ENCODE results near the gene SCN3A. TPM values are rescaled to one million over a fixed set of nuclear protein-coding genes. Genes with fewer than 3 reads are reported as not detected.

Gene SCN3A
- total and polyA plus RNA-seq, 2 donors (not counting 3 experiments of a cell fraction or from before 2014, with no cell fraction given) = not detected

- Histone ChIP-seq H3K9ac (replicated peaks; ENCODE audit: extremely low read depth, insufficient read depth, low read length) (no peak overlapping the region), H3K36me3 (ENCODE audit: control insufficient read depth in 2 of 2, extremely low read depth in 1 of 2, insufficient read depth in 2 of 2, low read length in 2 of 2) (no peaks in the 10 kb centered on the region), H3K9me3 (replicated peaks; ENCODE audit: control insufficient read depth, insufficient read depth, low read length) (no peaks in the 10 kb centered on the region), H3K79me2 (ENCODE audit: control insufficient read depth, insufficient read depth, low read length) (no peaks in the 10 kb centered on the region), H3K4me3 (replicated peaks in 1 of 3; ENCODE audit: insufficient read depth in 1 of 3, low read depth in 1 of 3, low read length in 3 of 3) (no peak overlapping the region), H3K27ac (ENCODE audit: insufficient read depth, low read depth, low read length) (no peak overlapping the region), H3K27me3 (ENCODE audit: control insufficient read depth in 2 of 2, insufficient read depth in 2 of 2, low read length in 2 of 2) (no peaks in the 10 kb centered on the region), H3K4me2 (ENCODE audit: insufficient read depth, low read length) (no peak overlapping the region), H3K9me1 (replicated peaks; ENCODE audit: control insufficient read depth, extremely low read depth, insufficient read depth, low read length) (no peaks in the 10 kb centered on the region), H2AFZ (ENCODE audit: low read depth, low read length) (no peak overlapping the region), H3K4me1 (ENCODE audit: control insufficient read depth, extremely low read depth, insufficient read depth, low read length) (no peaks in the 10 kb centered on the region), H4K20me1 (replicated peaks; ENCODE audit: control insufficient read depth, extremely low read depth, insufficient read depth, low read length) (no peaks in the 10 kb centered on the region)
- no TSS peak for BruUV-seq (replicated peaks)
- dilution Hi-C loops (cut with MboI; ENCODE audit: extremely low pct_ligation_motif_present, low sequenced_read_pairs) (no loop called here), intact Hi-C loops (cut with micrococcal nuclease) (no loop called here)
- POLR2A ChIA-PET = no interaction called here
- FAIRE-seq (no peak), DNase-seq (ENCODE audit: low read depth, low spot score) (no peak)
- TF ChIP-seq CTCF (IDR thresholded peaks at IDR 0.05; ENCODE audit: extremely low read depth in 1 of 2, insufficient read depth in 1 of 2, low read depth in 1 of 2, low read length in 2 of 2) = no peak
- TF ChIP-seq EZH2 (IDR thresholded peaks at IDR 0.05; ENCODE audit: borderline replicate concordance, low read depth, low read length, severe bottlenecking) = no peak
- no peak for TF ChIP-seq GATA2 (IDR thresholded peaks at IDR 0.05; ENCODE audit: insufficient read depth, insufficient read length, low read depth, low read length)
- TF ChIP-seq POLR2AphosphoS5 (IDR thresholded peaks at IDR 0.05; ENCODE audit: insufficient read depth, low read depth, low read length) = no peak
- no peak for TF ChIP-seq MAX (IDR thresholded peaks at IDR 0.05; ENCODE audit: insufficient read depth, insufficient read length)
- TF ChIP-seq FOS (IDR thresholded peaks at IDR 0.05; ENCODE audit: borderline replicate concordance, insufficient read depth, low read length) = no peak
- TF ChIP-seq MYC (IDR thresholded peaks at IDR 0.05; ENCODE audit: low read depth, low read length) = no peak
- TF ChIP-seq JUN (IDR thresholded peaks at IDR 0.05; ENCODE audit: borderline replicate concordance, insufficient read depth, insufficient read length, low read depth) = no peak
- TF ChIP-seq POLR2A (IDR thresholded peaks at IDR 0.05; ENCODE audit: low read depth, low read length) = no peak
- CTCF ChIA-PET = no interaction called here
Measured at GRCh38 chr2:165060411-165060810, 143.4 kb downstream of the SCN3A start.
